ENCODE results near the gene ZC3H7A. TPM values are rescaled to one million over a fixed set of nuclear protein-coding genes. Genes with fewer than 3 reads are reported as not detected.

The ZC3H7A gene
- total RNA-seq, 1 donor from 2014 or later, result 66.3 TPM

- Histone ChIP-seq H3K4me1 (peaks cover 24% of the 10 kb centered on the region), H3K36me3 (peaks cover 49% of the 10 kb centered on the region), H3K9me3 (no peaks in the 10 kb centered on the region), H3K4me3 (no peak overlapping the region), H3K27me3 (ENCODE audit: low read depth) (no peaks in the 10 kb centered on the region), H3K27ac (no peak overlapping the region)
- no peak for TF ChIP-seq CTCF (IDR thresholded peaks at IDR 0.05)
- no peak for ATAC-seq
- DNase-seq, result no peak
- intact Hi-C loops (cut with DNase I), result no loop called here
Observed at GRCh38 chr16:11705311-11706025, 91.6 kb downstream of the ZC3H7A start.

Other genes with a start within 250 kb of the ZC3H7A start
- gene LITAF, start 210.3 kb downstream of the ZC3H7A start, total RNA-seq, result 281 TPM
- 25.5 TPM for gene SNN, start 128.8 kb downstream of the ZC3H7A start, total RNA-seq
- gene TXNDC11, start 54.4 kb downstream of the ZC3H7A start, total RNA-seq, result 88.2 TPM
- gene RSL1D1, start 54.3 kb upstream of the ZC3H7A start, total RNA-seq, result 133 TPM
- gene GSPT1, start 118.7 kb upstream of the ZC3H7A start, total RNA-seq, result 107 TPM
- 5.6 TPM for gene NPIPB2, start 144.8 kb upstream of the ZC3H7A start, total RNA-seq
- gene TNFRSF17, start 168.0 kb upstream of the ZC3H7A start, total RNA-seq, result 1.4 TPM
- 48.6 TPM for gene SNX29, start 179.5 kb upstream of the ZC3H7A start, total RNA-seq